ENCODE results near the gene TUBGCP2. TPM values are rescaled to one million over a fixed set of nuclear protein-coding genes. Genes with fewer than 3 reads are reported as not detected.

Gene TUBGCP2
- total and polyA plus RNA-seq, 11 donors, result 33.5 to 49.5 (median 38.2) TPM

DNA sequence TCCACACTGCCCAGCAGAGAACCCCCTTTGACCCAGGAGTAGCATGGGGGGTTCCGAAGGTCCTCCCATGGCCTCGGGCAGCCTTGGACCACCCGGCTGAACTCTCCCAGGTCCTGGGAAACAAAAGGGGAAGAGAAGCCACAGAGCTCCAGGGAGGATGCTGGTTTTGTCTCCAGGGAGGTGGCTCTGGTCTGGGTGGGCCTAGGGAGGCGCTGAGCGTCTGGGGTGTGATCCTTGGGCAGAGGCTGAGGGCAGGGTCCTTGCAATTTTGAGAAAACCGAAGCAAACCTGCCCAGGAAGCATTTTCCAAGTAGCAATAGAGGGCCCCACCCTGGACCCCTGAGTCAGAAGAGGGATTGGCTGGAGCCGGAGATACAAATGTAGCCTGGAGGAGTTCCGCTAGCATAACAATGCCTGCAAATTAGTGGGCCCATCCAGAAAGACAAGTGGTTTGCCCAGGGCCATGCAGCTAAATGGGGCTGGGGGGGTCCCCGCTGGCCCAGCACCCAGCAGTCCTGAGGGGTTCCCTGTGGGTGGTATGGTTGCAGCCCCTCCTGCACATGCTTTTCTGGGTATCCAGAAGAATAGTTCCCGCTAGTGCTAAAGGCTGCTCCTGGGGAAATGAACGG, 76.6 kb downstream of the TUBGCP2 start:
- DNase-seq (no peak), ATAC-seq (no peak)
- Histone ChIP-seq H3K36me3 (no peaks in the 10 kb centered on the region), H3K4me3 (no peak overlapping the region), H3K27ac (no peak overlapping the region), H3K4me1 (peaks cover 0 to 35% (median 4%) of the 10 kb centered on the region in 12 donors), H3K9me3 (no peaks in the 10 kb centered on the region), H3K27me3 (peaks cover 50 to 91% (median 78%) of the 10 kb centered on the region in 9 donors)
- 40 to 52% (median 45%) methylated on average over 11 of the region's 11 CpGs for WGBS, 4 donors
- TF ChIP-seq POLR2A (IDR thresholded peaks at IDR 0.05), result no peak
- TF ChIP-seq, protein P1, sequence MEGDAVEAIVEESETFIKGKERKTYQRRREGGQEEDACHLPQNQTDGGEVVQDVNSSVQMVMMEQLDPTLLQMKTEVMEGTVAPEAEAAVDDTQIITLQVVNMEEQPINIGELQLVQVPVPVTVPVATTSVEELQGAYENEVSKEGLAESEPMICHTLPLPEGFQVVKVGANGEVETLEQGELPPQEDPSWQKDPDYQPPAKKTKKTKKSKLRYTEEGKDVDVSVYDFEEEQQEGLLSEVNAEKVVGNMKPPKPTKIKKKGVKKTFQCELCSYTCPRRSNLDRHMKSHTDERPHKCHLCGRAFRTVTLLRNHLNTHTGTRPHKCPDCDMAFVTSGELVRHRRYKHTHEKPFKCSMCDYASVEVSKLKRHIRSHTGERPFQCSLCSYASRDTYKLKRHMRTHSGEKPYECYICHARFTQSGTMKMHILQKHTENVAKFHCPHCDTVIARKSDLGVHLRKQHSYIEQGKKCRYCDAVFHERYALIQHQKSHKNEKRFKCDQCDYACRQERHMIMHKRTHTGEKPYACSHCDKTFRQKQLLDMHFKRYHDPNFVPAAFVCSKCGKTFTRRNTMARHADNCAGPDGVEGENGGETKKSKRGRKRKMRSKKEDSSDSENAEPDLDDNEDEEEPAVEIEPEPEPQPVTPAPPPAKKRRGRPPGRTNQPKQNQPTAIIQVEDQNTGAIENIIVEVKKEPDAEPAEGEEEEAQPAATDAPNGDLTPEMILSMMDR (IDR thresholded peaks at IDR 0.05), result no peak
- intact Hi-C loops (cut with DNase I), result no loop called here

DNA sequence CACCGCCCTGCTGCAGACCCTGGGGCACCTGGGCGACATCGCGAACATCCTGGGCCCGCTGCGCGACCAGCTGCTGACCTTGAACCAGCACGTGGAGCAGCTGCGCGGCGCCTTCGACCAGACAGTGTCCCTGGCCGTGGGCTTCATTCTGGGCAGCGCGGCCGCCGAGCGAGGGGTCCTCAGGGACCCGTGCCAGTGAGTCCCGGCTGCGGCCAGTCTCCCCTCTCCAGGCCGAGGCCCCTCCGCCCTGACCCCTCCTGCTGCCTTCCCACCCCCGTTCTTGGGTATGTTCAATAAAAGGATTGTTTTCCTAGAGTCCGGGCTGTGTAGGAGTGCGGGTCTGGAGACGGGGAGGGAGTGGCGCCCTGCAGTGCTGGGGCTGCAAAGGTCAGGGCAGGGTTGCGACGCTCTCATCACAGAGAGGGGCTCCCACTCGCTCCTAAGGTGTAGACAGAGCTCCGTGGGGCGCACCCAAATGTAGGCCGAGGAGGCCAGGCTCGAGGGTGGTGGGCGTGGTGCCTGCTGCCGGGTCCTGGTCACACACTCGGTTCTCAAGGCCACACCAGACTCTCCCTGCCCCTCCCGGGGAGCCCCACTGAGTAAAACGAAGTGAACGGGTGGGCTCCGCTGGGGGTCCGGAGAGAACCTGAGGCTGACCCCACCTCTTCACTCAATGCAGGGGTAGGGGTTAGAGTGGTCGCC, 77.3 kb downstream of the TUBGCP2 start:
- whole genome bisulfite sequencing, 4 donors, result 18 to 22% (median 20%) methylated on average over 27 to 44 of the region's 44 CpGs
- no peak for TF ChIP-seq POLR2A (IDR thresholded peaks at IDR 0.05)
- TF ChIP-seq, protein P1 (IDR thresholded peaks at IDR 0.05), result no peak
- H3K36me3 ChIP-seq, result no peaks in the 10 kb centered on the region
- intact Hi-C loops (cut with DNase I), result no loop called here
- no peaks in the 10 kb centered on the region for H3K9me3 ChIP-seq
- H3K4me1 ChIP-seq, result peaks cover 0 to 29% (median under 1%) of the 10 kb centered on the region in 12 donors
- H3K27me3 ChIP-seq, result peaks cover 46 to 91% (median 71%) of the 10 kb centered on the region in 9 donors
- DNase-seq (no peak), ATAC-seq (no peak)
- H3K4me3 ChIP-seq, result no peak overlapping the region
- H3K27ac ChIP-seq, result no peak overlapping the region

DNA sequence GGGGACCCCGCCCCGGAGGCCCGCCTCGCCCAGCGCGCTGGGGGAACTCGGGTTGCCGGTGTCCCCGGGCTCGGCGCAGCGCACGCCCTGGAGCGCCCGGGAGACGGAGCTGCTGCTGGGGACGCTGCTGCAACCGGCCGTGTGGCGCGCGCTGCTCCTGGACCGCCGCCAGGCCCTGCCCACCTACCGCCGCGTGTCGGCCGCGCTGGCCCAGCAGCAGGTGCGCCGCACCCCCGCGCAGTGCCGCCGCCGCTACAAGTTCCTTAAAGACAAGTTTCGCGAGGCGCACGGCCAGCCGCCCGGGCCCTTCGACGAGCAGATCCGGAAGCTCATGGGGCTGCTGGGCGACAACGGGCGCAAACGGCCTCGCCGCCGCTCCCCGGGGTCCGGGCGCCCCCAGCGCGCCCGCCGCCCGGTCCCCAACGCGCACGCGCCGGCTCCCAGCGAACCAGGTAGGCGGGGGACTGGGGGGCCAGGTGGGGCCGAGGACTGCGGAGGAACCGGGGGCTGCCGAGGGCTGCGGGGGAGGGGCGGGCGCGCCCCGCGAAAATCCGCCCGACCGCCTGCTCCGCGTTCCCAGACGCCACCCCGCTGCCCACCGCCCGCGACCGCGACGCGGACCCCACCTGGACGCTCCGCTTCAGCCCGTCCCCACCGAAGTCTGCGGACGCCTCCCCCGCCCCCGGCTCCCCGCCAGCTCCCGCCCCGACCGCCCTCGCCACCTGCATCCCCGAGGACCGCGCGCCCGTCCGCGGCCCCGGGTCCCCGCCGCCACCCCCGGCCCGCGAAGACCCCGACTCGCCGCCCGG, 78.1 kb downstream of the TUBGCP2 start:
- no peak for ATAC-seq
- H3K4me1 ChIP-seq, result peaks cover 0 to 21% (median 0%) of the 10 kb centered on the region in 12 donors
- DNase-seq, result no peak
- TF ChIP-seq POLR2A (IDR thresholded peaks at IDR 0.05), result no peak
- TF ChIP-seq, protein P1 (IDR thresholded peaks at IDR 0.05), result no peak
- no peaks in the 10 kb centered on the region for H3K9me3 ChIP-seq
- peaks cover 45 to 89% (median 68%) of the 10 kb centered on the region in 9 donors for H3K27me3 ChIP-seq
- intact Hi-C loops (cut with DNase I), result no loop called here
- no peaks in the 10 kb centered on the region for H3K36me3 ChIP-seq
- WGBS, 4 donors, result 2 to 3% (median 2%) methylated on average over 31 to 122 of the region's 122 CpGs
- H3K4me3 ChIP-seq, result peak overlapping the region in 3 of 12 donors; percentile 17 to 30 (median 19)
- H3K27ac ChIP-seq, result no peak overlapping the region

DNA sequence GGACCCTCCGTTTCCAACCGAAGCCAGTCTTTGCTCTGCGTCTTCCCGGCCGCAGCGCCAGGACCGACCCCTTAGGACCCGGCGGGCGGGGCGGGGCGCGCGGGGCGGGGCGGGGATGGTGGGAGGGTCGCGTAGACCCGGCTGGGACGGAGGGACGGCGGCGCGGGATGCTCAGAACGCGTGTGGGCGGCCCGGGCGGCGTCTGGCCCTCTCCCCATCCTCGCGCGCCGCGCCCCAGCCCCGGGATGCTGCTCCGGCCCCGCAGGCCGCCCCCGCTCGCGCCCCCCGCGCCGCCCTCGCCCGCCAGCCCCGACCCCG, 78.7 kb downstream of the TUBGCP2 start, which contains the start of gene UTF1:
TSS of gene UTF1 (plus strand) at position 174 of the 318 bp plus-strand sequence. CDS start at position 246, 72 bp downstream.
- ATAC-seq (no peak), DNase-seq (no peak)
- Histone ChIP-seq H3K27ac (no peak within 1 kb of the TSS), H3K36me3 (no peaks in the 10 kb centered on the region), H3K9me3 (no peaks in the 10 kb centered on the region), H3K4me3 (peak within 1 kb of the TSS in 3 of 12 donors; percentile 17 to 30 (median 19)), H3K4me1 (peaks cover 0 to 15% (median 0%) of the 10 kb centered on the region in 12 donors), H3K27me3 (peaks cover 48 to 89% (median 73%) of the 10 kb centered on the region in 9 donors)
- WGBS, 4 donors, result 1 to 2% methylated on average over 49 of the region's 49 CpGs; no CpG with 5 or more reads in 2 of the 4 donors
- TF ChIP-seq, protein P1 (IDR thresholded peaks at IDR 0.05), result no peak
- no peak for TF ChIP-seq POLR2A (IDR thresholded peaks at IDR 0.05)
- intact Hi-C loops (cut with DNase I), result no loop called here

All from heart left ventricle (tissue), 16 donors.